HCT116 (cell line): ENCODE data around the gene GRIN1.

Experiments used
- EZH2 ChIP-seq: fragments of 200-600 bp; sonication (generic); IDR thresholded peaks from 2 replicates; pipeline ENCODE4 v1.6.1; 2017; ENCODE audit warnings: antibody characterized with exemption, mixed run types
- EZH2phosphoT487 ChIP-seq: fragments of 200-600 bp; IDR thresholded peaks from 2 replicates; pipeline ENCODE4 v1.6.1; 2018; ENCODE audit warnings: antibody characterized with exemption, borderline replicate concordance
- JUND ChIP-seq: IDR thresholded peaks from 2 replicates; pipeline ENCODE4 v1.6.1; 2012
- POLR2A ChIP-seq: IDR thresholded peaks from 2 replicates; pipeline ENCODE4 v1.7.0; 2011; ENCODE audit warnings: borderline replicate concordance; ENCODE audit not compliant: insufficient read depth, insufficient read length; ENCODE audit errors: extremely low read depth
- POLR2AphosphoS5 ChIP-seq: IDR thresholded peaks from 2 replicates; pipeline ENCODE4 v1.6.1; 2011; ENCODE audit warnings: mild to moderate bottlenecking, low read depth, low read length, moderate library complexity
- SP1 ChIP-seq: IDR thresholded peaks from 2 replicates; pipeline ENCODE4 v1.6.1; 2012; ENCODE audit warnings: low read depth
- ZNF274 ChIP-seq: fragments of 200-500 bp; sonication (Bioruptor generic); IDR thresholded peaks from 2 replicates; pipeline ENCODE4 v1.6.1; 2014; ENCODE audit warnings: mild to moderate bottlenecking, low read depth, low read length, inconsistent platforms
- TF ChIP-seq, protein P1 (sequence below), 3 experiments: fragments of 200-600 bp in 1 of 3; sonication (generic) in 1 of 3; IDR thresholded peaks in 2 of 3; conservative IDR thresholded peaks in 1 of 3; 2 replicates each; pipeline ENCODE4 v1.5.1; 2012 to 2017; ENCODE audit warnings: low read depth in 2 of 3, low read length in 2 of 3, antibody characterized with exemption in 1 of 3, borderline replicate concordance in 1 of 3, control low read depth in 1 of 3, mild to moderate bottlenecking in 1 of 3, mixed read lengths in 1 of 3, mixed run types in 1 of 3, moderate library complexity in 1 of 3; ENCODE audit not compliant: insufficient read depth in 1 of 3

- TF ChIP-seq EZH2 (no peak), POLR2AphosphoS5 (no peak), POLR2A (no peak), EZH2phosphoT487 (no peak), JUND (no peak), SP1 (no peak), ZNF274 (no peak)
- TF ChIP-seq, protein P1, sequence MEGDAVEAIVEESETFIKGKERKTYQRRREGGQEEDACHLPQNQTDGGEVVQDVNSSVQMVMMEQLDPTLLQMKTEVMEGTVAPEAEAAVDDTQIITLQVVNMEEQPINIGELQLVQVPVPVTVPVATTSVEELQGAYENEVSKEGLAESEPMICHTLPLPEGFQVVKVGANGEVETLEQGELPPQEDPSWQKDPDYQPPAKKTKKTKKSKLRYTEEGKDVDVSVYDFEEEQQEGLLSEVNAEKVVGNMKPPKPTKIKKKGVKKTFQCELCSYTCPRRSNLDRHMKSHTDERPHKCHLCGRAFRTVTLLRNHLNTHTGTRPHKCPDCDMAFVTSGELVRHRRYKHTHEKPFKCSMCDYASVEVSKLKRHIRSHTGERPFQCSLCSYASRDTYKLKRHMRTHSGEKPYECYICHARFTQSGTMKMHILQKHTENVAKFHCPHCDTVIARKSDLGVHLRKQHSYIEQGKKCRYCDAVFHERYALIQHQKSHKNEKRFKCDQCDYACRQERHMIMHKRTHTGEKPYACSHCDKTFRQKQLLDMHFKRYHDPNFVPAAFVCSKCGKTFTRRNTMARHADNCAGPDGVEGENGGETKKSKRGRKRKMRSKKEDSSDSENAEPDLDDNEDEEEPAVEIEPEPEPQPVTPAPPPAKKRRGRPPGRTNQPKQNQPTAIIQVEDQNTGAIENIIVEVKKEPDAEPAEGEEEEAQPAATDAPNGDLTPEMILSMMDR (IDR thresholded peaks at IDR 0.05 in 2 of 3, conservative IDR thresholded peaks at IDR 0.05 in 1 of 3; ENCODE audit: borderline replicate concordance in 1 of 3, insufficient read depth in 1 of 3, low read depth in 2 of 3, low read length in 2 of 3), result no peak
Measured at GRCh38 chr9:137185921-137186320, 47.0 kb downstream of the GRIN1 start.
